ENCODE data around the gene GFOD1. TPM values are rescaled to one million over a fixed set of nuclear protein-coding genes. Genes with fewer than 3 reads are reported as not detected.

GFOD1 gene
- total and polyA plus RNA-seq, 4 donors: 2.6 to 16.8 (median 5.0) TPM

DNA sequence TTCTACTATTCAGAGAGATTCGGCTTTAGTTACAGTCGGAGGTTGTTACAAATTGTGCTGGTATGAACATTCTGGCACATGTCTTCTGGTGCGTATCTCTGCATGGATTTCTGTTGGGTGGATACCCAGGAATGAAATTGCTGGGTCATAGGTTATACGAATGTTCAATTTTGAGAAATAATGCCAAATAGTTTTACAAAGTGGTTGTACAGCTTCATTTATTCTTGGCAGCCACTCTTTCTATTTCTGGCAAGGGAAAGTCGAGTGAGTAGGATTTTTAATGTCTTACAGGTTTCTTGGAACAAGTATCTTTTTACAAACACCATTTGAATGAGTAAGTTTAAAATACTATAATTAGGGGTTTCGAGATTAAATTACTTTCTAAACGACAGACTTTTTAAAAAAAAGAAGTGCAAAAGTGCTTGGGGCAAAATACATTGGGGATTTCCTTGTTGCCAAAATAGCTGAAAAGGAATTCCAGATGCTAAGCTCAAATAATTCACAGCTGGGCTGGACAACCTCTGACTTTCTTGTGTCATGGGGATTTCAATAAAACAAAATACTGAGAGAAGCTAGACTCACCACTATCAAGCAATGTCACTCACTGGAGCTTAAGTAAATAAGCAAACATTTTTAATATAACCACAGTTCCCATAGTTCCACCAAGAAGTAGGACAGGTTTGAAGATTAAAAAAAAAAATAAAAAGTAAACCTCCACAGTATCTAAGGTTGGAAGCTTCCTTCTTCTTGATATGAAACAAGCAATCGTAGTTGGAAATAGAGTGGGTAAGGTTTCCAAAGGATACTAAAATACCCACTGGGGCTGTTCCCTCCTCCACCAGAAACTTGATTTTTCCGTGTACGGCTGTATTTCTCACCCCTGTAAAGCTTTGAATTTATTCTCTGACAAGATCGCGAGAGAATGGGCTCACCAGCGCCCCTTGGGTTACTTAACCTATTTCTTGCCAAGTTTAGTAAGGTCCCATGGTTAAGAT is 21.6 kb upstream of the GFOD1 start:
- Histone ChIP-seq H3K4me3 (ENCODE audit: low read depth in 1 of 3, low read length in 3 of 3) (no peak overlapping the region), H3K27me3 (ENCODE audit: control insufficient read depth in 4 of 4, insufficient read depth in 4 of 4, low read length in 3 of 4) (no peaks in the 10 kb centered on the region), H3K9me3 (ENCODE audit: control insufficient read depth in 4 of 4, low read length in 3 of 4) (no peaks in the 10 kb centered on the region), H3K27ac (ENCODE audit: low read depth in 1 of 2, low read length in 2 of 2) (no peak overlapping the region), H3K9ac (ENCODE audit: low read depth in 1 of 2, low read length in 2 of 2) (no peak overlapping the region), H3K36me3 (ENCODE audit: control insufficient read depth in 4 of 4, insufficient read depth in 3 of 4, low read depth in 1 of 4, low read length in 3 of 4) (no peaks in the 10 kb centered on the region), H3K4me1 (ENCODE audit: control insufficient read depth in 4 of 4, insufficient read depth in 4 of 4, low read length in 3 of 4) (peaks cover 0 to 9% (median 5%) of the 10 kb centered on the region in 4 donors)
- no peak for DNase-seq (ENCODE audit: low spot score)
- TF ChIP-seq ATF3 (IDR thresholded peaks at IDR 0.05) (no peak), REST (IDR thresholded peaks at IDR 0.05) (no peak), SP1 (IDR thresholded peaks at IDR 0.05) (no peak)
- WGBS: 85% methylated on average over 13 of the region's 13 CpGs

- H3K4me3 ChIP-seq (ENCODE audit: low read depth in 1 of 3, low read length in 3 of 3): no peak overlapping the region
- 86% methylated on average over 3 of the region's 3 CpGs for WGBS
- H3K27ac ChIP-seq (ENCODE audit: low read depth in 1 of 2, low read length in 2 of 2): no peak overlapping the region
- TF ChIP-seq HNF4G (IDR thresholded peaks at IDR 0.05): no peak
- TF ChIP-seq ATF3 (IDR thresholded peaks at IDR 0.05): no peak
- TF ChIP-seq REST (IDR thresholded peaks at IDR 0.05): no peak
- no peak for TF ChIP-seq RAD21 (IDR thresholded peaks at IDR 0.05)
- TF ChIP-seq HNF4A (conservative IDR thresholded peaks at IDR 0.05): no peak
- no peak for TF ChIP-seq FOXA1 (IDR thresholded peaks at IDR 0.05)
- TF ChIP-seq EGR1 (IDR thresholded peaks at IDR 0.05; ENCODE audit: low read depth in 2 of 2): no peak
- TF ChIP-seq, protein P1, sequence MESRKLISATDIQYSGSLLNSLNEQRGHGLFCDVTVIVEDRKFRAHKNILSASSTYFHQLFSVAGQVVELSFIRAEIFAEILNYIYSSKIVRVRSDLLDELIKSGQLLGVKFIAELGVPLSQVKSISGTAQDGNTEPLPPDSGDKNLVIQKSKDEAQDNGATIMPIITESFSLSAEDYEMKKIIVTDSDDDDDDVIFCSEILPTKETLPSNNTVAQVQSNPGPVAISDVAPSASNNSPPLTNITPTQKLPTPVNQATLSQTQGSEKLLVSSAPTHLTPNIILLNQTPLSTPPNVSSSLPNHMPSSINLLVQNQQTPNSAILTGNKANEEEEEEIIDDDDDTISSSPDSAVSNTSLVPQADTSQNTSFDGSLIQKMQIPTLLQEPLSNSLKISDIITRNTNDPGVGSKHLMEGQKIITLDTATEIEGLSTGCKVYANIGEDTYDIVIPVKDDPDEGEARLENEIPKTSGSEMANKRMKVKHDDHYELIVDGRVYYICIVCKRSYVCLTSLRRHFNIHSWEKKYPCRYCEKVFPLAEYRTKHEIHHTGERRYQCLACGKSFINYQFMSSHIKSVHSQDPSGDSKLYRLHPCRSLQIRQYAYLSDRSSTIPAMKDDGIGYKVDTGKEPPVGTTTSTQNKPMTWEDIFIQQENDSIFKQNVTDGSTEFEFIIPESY (IDR thresholded peaks at IDR 0.05): no peak
- no peak for TF ChIP-seq YY1 (IDR thresholded peaks at IDR 0.05)
- TF ChIP-seq TAF1 (conservative IDR thresholded peaks at IDR 0.05): no peak
- TF ChIP-seq GABPA (IDR thresholded peaks at IDR 0.05 in 1 of 2, conservative IDR thresholded peaks at IDR 0.05 in 1 of 2): no peak
- TF ChIP-seq NR2F2 (IDR thresholded peaks at IDR 0.05): no peak
- TF ChIP-seq SP1 (IDR thresholded peaks at IDR 0.05): no peak
- TF ChIP-seq JUND (IDR thresholded peaks at IDR 0.05): no peak
- no peak for TF ChIP-seq MAX (IDR thresholded peaks at IDR 0.05)
- TF ChIP-seq, protein P2, sequence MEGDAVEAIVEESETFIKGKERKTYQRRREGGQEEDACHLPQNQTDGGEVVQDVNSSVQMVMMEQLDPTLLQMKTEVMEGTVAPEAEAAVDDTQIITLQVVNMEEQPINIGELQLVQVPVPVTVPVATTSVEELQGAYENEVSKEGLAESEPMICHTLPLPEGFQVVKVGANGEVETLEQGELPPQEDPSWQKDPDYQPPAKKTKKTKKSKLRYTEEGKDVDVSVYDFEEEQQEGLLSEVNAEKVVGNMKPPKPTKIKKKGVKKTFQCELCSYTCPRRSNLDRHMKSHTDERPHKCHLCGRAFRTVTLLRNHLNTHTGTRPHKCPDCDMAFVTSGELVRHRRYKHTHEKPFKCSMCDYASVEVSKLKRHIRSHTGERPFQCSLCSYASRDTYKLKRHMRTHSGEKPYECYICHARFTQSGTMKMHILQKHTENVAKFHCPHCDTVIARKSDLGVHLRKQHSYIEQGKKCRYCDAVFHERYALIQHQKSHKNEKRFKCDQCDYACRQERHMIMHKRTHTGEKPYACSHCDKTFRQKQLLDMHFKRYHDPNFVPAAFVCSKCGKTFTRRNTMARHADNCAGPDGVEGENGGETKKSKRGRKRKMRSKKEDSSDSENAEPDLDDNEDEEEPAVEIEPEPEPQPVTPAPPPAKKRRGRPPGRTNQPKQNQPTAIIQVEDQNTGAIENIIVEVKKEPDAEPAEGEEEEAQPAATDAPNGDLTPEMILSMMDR (IDR thresholded peaks at IDR 0.05; ENCODE audit: low read depth, low read length, missing input control): no peak
- no peak for TF ChIP-seq RXRA (IDR thresholded peaks at IDR 0.05)
- TF ChIP-seq FOXA2 (IDR thresholded peaks at IDR 0.05): no peak
- no peak for DNase-seq (ENCODE audit: low spot score)
- no peaks in the 10 kb centered on the region for H3K9me3 ChIP-seq (ENCODE audit: control insufficient read depth in 4 of 4, low read length in 3 of 4)
- no peaks in the 10 kb centered on the region for H3K27me3 ChIP-seq (ENCODE audit: control insufficient read depth in 4 of 4, insufficient read depth in 4 of 4, low read length in 3 of 4)
- no peak overlapping the region for H3K9ac ChIP-seq (ENCODE audit: low read depth in 1 of 2, low read length in 2 of 2)
- H3K4me1 ChIP-seq (ENCODE audit: control insufficient read depth in 4 of 4, insufficient read depth in 4 of 4, low read length in 3 of 4): peaks cover 0 to 9% (median 5%) of the 10 kb centered on the region in 4 donors
- no peaks in the 10 kb centered on the region for H3K36me3 ChIP-seq (ENCODE audit: control insufficient read depth in 4 of 4, insufficient read depth in 3 of 4, low read depth in 1 of 4, low read length in 3 of 4)
Observed at GRCh38 chr6:13507306-13507860, 20.0 kb upstream of the GFOD1 start.
